Measurements from ENCODE around the gene G6PC1.

Gene G6PC1

DNA sequence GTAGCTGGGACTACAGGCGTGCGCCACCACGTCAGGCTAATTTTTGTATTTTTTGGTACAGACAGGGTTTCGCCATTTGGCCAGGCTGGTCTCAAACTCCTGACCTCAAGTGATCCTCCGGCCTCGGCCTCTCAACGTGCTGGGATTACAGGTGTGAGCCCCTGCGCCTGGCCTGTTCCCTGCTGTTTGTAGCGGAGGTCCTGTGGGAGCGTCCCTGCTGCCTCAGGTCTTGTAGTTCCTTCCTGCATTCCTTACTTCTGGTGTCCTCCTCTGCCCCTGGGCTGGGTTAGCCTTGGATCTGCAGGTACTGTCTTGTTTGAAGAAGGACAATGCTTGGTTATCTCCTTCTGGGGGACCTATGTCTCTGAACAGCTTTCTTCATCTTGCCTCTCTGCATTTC, 23.6 kb upstream of the G6PC1 start:
- Histone ChIP-seq H3K36me3 (ENCODE audit: control insufficient read depth, insufficient read depth, low read length) (no peaks in the 10 kb centered on the region), H3K9ac (no peak overlapping the region), H3K9me3 (ENCODE audit: control insufficient read depth, low read length) (no peaks in the 10 kb centered on the region), H3K4me2 (ENCODE audit: low read length) (no peak overlapping the region), H3K4me1 (no peaks in the 10 kb centered on the region), H3K4me3 (ENCODE audit: low read depth, low read length) (no peak overlapping the region), H3K27ac (no peak overlapping the region), H2AFZ (no peak overlapping the region), H3K79me2 (no peaks in the 10 kb centered on the region), H3K27me3 (ENCODE audit: control insufficient read depth, insufficient read depth, low read length) (no peaks in the 10 kb centered on the region)
- TF ChIP-seq CTCF (IDR thresholded peaks at IDR 0.05): no peak

DNA sequence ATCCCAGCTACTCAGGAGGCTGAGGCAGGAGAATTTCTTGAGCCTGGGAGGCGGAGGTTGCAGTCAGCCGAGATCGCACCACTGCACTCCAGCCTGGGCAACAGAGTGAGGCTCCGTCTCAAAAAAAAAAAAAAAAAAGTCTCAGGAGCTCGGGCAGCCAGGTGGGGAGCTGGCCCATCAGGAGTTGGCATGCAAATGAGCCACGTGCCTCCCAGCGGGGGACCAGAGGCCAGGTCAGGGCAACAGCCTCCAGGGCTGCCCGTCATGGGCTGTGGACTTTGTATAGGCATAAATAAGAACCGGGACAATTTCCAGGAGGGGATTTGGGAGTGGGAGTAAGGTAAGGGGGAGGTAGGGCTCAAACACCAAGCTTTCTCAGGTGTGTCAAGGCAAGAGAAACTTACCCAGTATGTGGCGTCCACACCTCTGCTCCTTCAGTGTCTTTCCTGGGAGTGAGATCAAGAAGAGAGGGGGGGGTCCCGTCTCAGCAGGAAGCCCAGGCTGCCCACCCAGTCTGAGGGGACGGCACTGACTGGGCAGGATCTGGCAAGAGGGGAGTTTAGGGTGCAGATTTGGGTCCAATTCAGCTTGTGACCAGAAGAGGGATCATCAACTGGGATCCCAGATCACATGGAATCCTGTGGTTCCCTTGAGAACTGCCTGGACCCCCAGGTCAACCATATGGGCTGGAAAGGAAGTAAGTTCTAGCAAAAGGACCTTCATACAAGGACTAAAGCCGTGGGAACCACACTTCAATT, 22.3 kb upstream of the G6PC1 start:
- H3K4me1 ChIP-seq: no peaks in the 10 kb centered on the region
- no peaks in the 10 kb centered on the region for H3K36me3 ChIP-seq (ENCODE audit: control insufficient read depth, insufficient read depth, low read length)
- TF ChIP-seq CTCF (IDR thresholded peaks at IDR 0.05): no peak
- H3K9ac ChIP-seq: no peak overlapping the region
- H3K9me3 ChIP-seq (ENCODE audit: control insufficient read depth, low read length): no peaks in the 10 kb centered on the region
- no peak overlapping the region for H3K27ac ChIP-seq
- H3K4me2 ChIP-seq (ENCODE audit: low read length): no peak overlapping the region
- H3K27me3 ChIP-seq (ENCODE audit: control insufficient read depth, insufficient read depth, low read length): no peaks in the 10 kb centered on the region
- no peak overlapping the region for H3K4me3 ChIP-seq (ENCODE audit: low read depth, low read length)
- H2AFZ ChIP-seq: no peak overlapping the region
- no peaks in the 10 kb centered on the region for H3K79me2 ChIP-seq

DNA sequence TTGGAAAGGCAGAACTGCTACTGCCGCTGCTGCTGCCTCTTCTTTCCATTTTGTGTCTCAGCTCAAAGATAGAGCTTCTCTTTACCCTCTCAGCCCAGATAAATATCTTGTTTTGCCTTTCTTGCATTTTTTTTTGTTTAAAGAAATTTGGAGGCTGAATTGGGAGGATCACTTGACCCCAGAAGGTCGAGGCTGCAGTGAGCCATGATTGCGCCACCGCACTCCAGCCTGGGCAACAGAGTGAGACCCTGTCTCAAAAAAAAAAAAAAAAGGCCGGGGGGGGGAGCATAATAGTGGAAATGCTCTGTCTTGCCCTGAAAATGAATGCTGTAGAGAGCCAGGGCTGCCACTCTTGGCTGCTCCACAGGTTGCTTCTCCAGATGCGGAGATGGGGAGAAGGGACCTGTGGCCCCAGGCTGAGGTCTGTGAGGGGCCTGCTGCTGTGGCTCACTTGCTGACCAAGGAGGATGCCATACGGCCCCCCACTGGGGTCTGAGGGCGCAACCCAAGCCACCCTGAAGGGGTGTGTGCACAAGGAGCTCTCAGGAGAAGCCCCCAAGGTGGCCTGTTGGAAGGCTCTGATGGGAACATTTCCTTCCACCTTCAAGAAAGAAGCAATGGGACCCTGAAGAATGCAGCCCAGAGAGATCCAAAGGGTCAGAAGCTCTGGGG, 21.5 kb upstream of the G6PC1 start:
- Histone ChIP-seq H3K27ac (no peak overlapping the region), H3K9ac (no peak overlapping the region), H3K27me3 (ENCODE audit: control insufficient read depth, insufficient read depth, low read length) (no peaks in the 10 kb centered on the region), H3K4me3 (ENCODE audit: low read depth, low read length) (no peak overlapping the region), H3K4me1 (no peaks in the 10 kb centered on the region), H3K4me2 (ENCODE audit: low read length) (no peak overlapping the region), H3K36me3 (ENCODE audit: control insufficient read depth, insufficient read depth, low read length) (no peaks in the 10 kb centered on the region), H2AFZ (no peak overlapping the region), H3K9me3 (ENCODE audit: control insufficient read depth, low read length) (no peaks in the 10 kb centered on the region), H3K79me2 (no peaks in the 10 kb centered on the region)
- no peak for TF ChIP-seq CTCF (IDR thresholded peaks at IDR 0.05)

DNA sequence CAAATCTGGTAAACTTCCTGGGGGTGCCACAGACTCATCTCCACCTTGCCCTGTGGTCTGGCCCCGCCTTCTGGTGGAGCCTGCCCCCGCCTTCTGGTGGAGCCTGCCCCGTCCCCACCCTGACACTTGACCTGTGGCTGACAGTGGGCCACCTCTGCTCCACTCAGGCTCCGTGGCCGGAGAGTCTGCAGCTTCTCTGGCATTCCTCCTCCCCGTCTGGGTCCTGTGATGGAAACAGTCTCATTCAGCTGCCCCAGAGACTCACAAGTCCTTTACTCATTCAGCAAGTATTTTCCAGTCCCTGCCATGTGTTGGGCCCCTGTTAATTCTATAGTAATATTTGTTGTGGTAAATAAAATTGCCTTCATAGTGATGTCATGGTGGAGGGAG, 21.0 kb upstream of the G6PC1 start:
- Histone ChIP-seq H3K9me3 (ENCODE audit: control insufficient read depth, low read length) (no peaks in the 10 kb centered on the region), H3K4me1 (no peaks in the 10 kb centered on the region), H3K4me2 (ENCODE audit: low read length) (no peak overlapping the region), H3K27ac (no peak overlapping the region), H3K36me3 (ENCODE audit: control insufficient read depth, insufficient read depth, low read length) (no peaks in the 10 kb centered on the region), H3K4me3 (ENCODE audit: low read depth, low read length) (no peak overlapping the region), H3K79me2 (no peaks in the 10 kb centered on the region), H3K9ac (no peak overlapping the region), H2AFZ (no peak overlapping the region), H3K27me3 (ENCODE audit: control insufficient read depth, insufficient read depth, low read length) (no peaks in the 10 kb centered on the region)
- no peak for TF ChIP-seq CTCF (IDR thresholded peaks at IDR 0.05)
